OCI-LY3 (cell line): Measurements from ENCODE around the gene SPINT2.
"Not testable (repeated sequence)": the region's sequence is repeated elsewhere in the genome, so short reads cannot be mapped to it uniquely, and the experiment has no call there.

ENCODE experiments used
- H2AFZ ChIP-seq: fragments of 200-600, 300-600 bp; shearing (Covaris generic); 2 replicates; pipeline ENCODE4 v1.6.0; 2014; ENCODE audit warnings: antibody characterized with exemption, low read depth, low read length
- H3K27ac ChIP-seq: fragments of 200-600, 300-600 bp; sonication (generic); 2 replicates; pipeline ENCODE4 v1.5.1; 2014; ENCODE audit warnings: mild to moderate bottlenecking, low read length, moderate library complexity, mixed read lengths
- H3K27me3 ChIP-seq: fragments of 200-600, 300-600 bp; sonication (generic); 2 replicates; pipeline ENCODE4 v1.6.1; 2014; ENCODE audit warnings: low read depth, low read length, mixed read lengths
- H3K36me3 ChIP-seq: fragments of 200-600, 300-600 bp; sonication (generic); replicated peaks from 2 replicates; pipeline ENCODE3; 2014; ENCODE audit warnings: low read depth, low read length, mixed read lengths
- H3K4me1 ChIP-seq: fragments of 300-600, 200-600 bp; sonication (generic); 2 replicates; pipeline ENCODE4 v1.6.1; 2014; ENCODE audit warnings: low read length, mixed read lengths
- H3K4me2 ChIP-seq: fragments of 200-600, 300-600 bp; sonication (generic); 2 replicates; pipeline ENCODE4 v1.6.1; 2014; ENCODE audit warnings: low read length, mixed read lengths
- H3K4me3 ChIP-seq: fragments of 300-600, 200-600 bp; sonication (generic); 2 replicates; pipeline ENCODE4 v1.5.1; 2014; ENCODE audit warnings: antibody characterized with exemption, mild to moderate bottlenecking, low read length, moderate library complexity
- H3K79me2 ChIP-seq: fragments of 300-600, 200-600 bp; shearing (Covaris generic); 2 replicates; pipeline ENCODE4 v1.6.1; 2014; ENCODE audit warnings: mild to moderate bottlenecking, low read length, mixed read lengths
- H3K9ac ChIP-seq: fragments of 300-600, 200-600 bp; shearing (Covaris generic); 2 replicates; pipeline ENCODE4 v1.6.0; 2014; ENCODE audit warnings: mild to moderate bottlenecking, low read length, moderate library complexity
- H3K9me3 ChIP-seq: fragments of 200-600, 300-600 bp; shearing (Covaris generic); 2 replicates; pipeline ENCODE4 v1.6.1; 2014; ENCODE audit warnings: low read length, mixed read lengths; ENCODE audit not compliant: insufficient read depth
- H4K20me1 ChIP-seq: fragments of 200-600, 300-600 bp; sonication (generic); 2 replicates; pipeline ENCODE4 v1.6.1; 2016; ENCODE audit warnings: low read length, mixed read lengths; ENCODE audit not compliant: insufficient read depth
- EZH2phosphoT487 ChIP-seq: fragments of 200-600 bp; shearing (Covaris generic); IDR thresholded peaks from 2 replicates; pipeline ENCODE4 v1.6.1; 2018; ENCODE audit warnings: antibody characterized with exemption, mixed run types, low read depth
- TF ChIP-seq, protein P1 (sequence below): fragments of 200-600, 300-600 bp; sonication (generic); IDR thresholded peaks from 2 replicates; pipeline ENCODE4 v1.5.1; 2014; ENCODE audit warnings: antibody characterized with exemption, low read length, low read depth

The SPINT2 gene

DNA sequence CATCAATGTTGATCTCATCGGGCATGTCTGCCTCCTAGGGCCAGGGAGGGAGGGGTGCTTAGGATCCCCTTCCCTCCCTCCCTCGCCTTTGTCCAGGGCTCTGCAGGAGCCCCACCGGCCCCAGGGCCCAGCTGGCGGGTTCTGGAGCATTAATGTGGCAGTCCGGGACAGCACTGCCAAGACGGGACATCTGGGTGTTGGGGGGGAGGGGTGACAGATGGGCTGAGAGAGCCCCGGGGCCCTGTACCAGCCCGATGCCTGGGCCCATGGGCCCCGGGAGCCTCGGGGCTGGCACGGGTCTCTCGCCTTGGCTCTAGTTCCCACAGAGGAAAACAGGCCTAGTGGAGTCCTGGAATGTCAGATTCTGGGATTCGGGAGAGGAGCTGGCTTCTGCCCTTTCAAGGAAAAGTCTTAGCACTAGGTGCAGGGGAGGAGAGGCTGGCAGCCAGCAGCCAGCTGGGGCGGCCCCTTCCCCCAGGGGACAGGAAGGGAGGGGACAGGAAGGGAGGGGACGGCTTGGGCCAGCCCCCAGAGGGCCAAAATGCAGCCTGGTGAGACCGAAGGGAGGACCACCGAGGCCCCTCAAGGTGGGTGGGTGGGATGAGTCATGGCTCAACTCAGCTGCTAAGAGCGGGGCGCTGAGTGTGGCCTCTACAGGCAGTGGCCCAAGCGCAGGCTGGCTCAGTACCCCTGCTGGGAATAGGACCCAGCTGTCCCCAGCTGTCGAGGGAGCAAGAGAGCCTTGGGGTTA is 11.3 kb upstream of the SPINT2 start:
- H3K9me3 ChIP-seq: no peaks in the 10 kb centered on the region
- peak overlapping the region; percentile 14; the same call in 1 of the 2 replicates for H2AFZ ChIP-seq
- no peaks in the 10 kb centered on the region for H3K79me2 ChIP-seq
- H3K27ac ChIP-seq: no peak overlapping the region
- no peaks in the 10 kb centered on the region for H4K20me1 ChIP-seq
- peak overlapping the region; percentile 52 for H3K4me2 ChIP-seq
- peak overlapping the region; percentile 38; the same call in 1 of the 2 replicates for H3K4me3 ChIP-seq
- H3K27me3 ChIP-seq: no peaks in the 10 kb centered on the region
- peaks cover 18% of the 10 kb centered on the region for H3K4me1 ChIP-seq
- H3K9ac ChIP-seq: peak overlapping the region; percentile 15; the same call in 1 of the 2 replicates
- H3K36me3 ChIP-seq: no peaks in the 10 kb centered on the region
- no peak for TF ChIP-seq EZH2phosphoT487
- TF ChIP-seq, protein P1, sequence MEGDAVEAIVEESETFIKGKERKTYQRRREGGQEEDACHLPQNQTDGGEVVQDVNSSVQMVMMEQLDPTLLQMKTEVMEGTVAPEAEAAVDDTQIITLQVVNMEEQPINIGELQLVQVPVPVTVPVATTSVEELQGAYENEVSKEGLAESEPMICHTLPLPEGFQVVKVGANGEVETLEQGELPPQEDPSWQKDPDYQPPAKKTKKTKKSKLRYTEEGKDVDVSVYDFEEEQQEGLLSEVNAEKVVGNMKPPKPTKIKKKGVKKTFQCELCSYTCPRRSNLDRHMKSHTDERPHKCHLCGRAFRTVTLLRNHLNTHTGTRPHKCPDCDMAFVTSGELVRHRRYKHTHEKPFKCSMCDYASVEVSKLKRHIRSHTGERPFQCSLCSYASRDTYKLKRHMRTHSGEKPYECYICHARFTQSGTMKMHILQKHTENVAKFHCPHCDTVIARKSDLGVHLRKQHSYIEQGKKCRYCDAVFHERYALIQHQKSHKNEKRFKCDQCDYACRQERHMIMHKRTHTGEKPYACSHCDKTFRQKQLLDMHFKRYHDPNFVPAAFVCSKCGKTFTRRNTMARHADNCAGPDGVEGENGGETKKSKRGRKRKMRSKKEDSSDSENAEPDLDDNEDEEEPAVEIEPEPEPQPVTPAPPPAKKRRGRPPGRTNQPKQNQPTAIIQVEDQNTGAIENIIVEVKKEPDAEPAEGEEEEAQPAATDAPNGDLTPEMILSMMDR: no peak

DNA sequence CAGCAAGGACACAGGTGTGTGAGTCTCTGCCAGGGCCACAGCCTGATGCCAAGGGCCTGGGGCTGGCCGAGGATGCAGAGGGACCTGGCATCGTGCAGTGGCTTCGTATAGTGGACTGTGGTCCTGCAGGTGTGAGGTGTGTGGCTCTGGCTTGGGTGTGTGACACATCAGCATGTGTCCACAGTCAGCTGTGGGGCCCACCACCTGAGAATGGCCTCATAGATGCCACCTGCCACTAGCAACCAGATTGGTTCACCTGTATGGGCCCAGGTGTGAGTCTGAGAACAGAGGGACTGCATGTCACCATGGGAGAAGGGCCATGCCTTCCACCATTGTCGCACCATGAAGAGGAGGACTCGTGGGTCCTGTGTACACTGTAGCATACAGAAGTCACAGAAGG is 10.6 kb upstream of the SPINT2 start:
- Histone ChIP-seq H3K79me2 (no peaks in the 10 kb centered on the region), H3K27ac (no peak overlapping the region), H3K4me2 (no peak overlapping the region; the same call in 1 of the 2 replicates), H3K4me3 (no peak overlapping the region), H3K4me1 (peaks cover 18% of the 10 kb centered on the region), H4K20me1 (no peaks in the 10 kb centered on the region), H3K9me3 (no peaks in the 10 kb centered on the region), H3K27me3 (no peaks in the 10 kb centered on the region), H3K36me3 (no peaks in the 10 kb centered on the region), H3K9ac (no peak overlapping the region), H2AFZ (no peak overlapping the region)
- TF ChIP-seq, protein P1: no peak

DNA sequence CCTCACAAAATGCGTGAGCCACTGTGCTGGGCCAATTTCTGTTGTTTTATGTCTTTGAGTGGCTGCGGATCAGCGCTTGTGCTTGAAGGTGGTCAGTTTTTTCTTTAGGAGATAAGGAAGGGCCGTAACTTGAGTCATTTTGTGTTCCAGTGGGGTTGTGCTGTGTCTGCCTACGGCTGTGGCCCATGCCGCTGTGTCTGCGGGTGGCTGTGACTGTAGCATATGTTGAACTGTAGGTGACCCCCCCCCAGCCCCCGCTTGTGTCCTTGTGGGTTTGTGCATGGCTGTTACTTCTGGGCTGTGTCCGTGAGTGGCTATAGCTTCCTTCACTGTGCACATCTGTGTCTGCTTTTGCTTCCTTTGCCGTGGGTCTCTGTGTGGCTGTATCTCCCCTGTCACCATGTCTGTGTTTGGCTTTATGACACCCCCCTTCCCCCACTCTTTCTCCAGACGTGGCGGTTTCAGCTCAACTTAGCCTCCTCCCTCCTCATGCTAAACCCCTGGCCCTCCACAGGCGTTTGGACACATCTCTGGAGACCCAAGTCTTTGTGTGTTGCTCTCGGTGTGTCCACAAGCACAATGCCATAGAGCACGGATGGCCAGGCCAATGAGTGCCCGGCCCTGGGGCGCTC is 8.9 kb upstream of the SPINT2 start:
- peaks cover 25% of the 10 kb centered on the region for H3K4me1 ChIP-seq
- H2AFZ ChIP-seq: no peak overlapping the region
- no peak overlapping the region for H3K9ac ChIP-seq
- no peaks in the 10 kb centered on the region for H3K36me3 ChIP-seq
- H3K9me3 ChIP-seq: no peaks in the 10 kb centered on the region
- no peak overlapping the region for H3K27ac ChIP-seq
- TF ChIP-seq, protein P1: no peak
- TF ChIP-seq EZH2phosphoT487: no peak
- H3K4me3 ChIP-seq: no peak overlapping the region
- H4K20me1 ChIP-seq: no peaks in the 10 kb centered on the region
- no peaks in the 10 kb centered on the region for H3K27me3 ChIP-seq
- no peaks in the 10 kb centered on the region for H3K79me2 ChIP-seq
- H3K4me2 ChIP-seq: no peak overlapping the region

DNA sequence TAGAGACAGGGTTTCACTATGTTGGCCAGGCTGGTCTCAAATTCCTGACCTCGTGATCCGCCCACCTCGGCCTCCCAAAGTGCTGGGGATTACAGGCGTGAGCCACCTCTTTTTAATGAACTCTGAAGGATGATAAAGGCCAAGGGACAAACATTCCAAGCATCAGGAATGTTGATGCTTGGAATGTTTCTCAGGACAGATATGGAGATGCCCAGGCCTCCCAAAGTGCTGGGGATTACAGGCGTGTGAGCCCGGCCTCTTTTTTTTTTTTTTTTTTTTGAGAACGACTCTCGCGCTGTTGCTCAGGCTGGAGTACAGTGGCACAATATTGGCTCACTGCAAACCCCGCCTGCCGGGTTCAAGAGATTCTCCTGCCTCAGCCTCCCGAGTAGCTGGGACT is 2.4 kb upstream of the SPINT2 start:
- H2AFZ ChIP-seq, H3K9me3 ChIP-seq, H3K4me3 ChIP-seq, H3K27ac ChIP-seq, H4K20me1 ChIP-seq, H3K4me2 ChIP-seq, H3K9ac ChIP-seq, H3K79me2 ChIP-seq, H3K36me3 ChIP-seq, H3K27me3 ChIP-seq: not testable (repeated sequence)
- peaks cover 29% of the 10 kb centered on the region for H3K4me1 ChIP-seq
